Thymus (tissue), 11 donors: ENCODE measurements around the gene NOX1. TPM values are rescaled to one million over a fixed set of nuclear protein-coding genes. Genes with fewer than 3 reads are reported as not detected.

Experiments used
- DNase-seq, 9 donors: peaks; one replicate each; pipeline ENCODE4 v3.0.0-alpha.2; 2013; ENCODE audit warnings: low spot score in 9 of 9, low read depth in 6 of 9, missing footprints in 1 of 9
- H3K27ac ChIP-seq, 2 donors: one replicate each; pipeline ENCODE4 v1.5.1; 2013; ENCODE audit warnings: control low read depth in 1 of 2, low read depth in 1 of 2, low read length in 1 of 2, mild to moderate bottlenecking in 1 of 2, moderate library complexity in 1 of 2
- H3K27me3 ChIP-seq, 2 donors: one replicate each; pipeline ENCODE4 v1.5.1; 2013; ENCODE audit warnings: low read length in 1 of 2; ENCODE audit not compliant: control insufficient read depth in 2 of 2, insufficient read depth in 1 of 2
- H3K36me3 ChIP-seq, 2 donors: one replicate each; pipeline ENCODE4 v1.5.1; 2013; ENCODE audit warnings: low read length in 1 of 2, mild to moderate bottlenecking in 1 of 2, moderate library complexity in 1 of 2; ENCODE audit not compliant: control insufficient read depth in 2 of 2, insufficient read depth in 2 of 2
- H3K4me1 ChIP-seq, 2 donors: one replicate each; pipeline ENCODE4 v1.5.1; 2013; ENCODE audit warnings: low read length in 2 of 2; ENCODE audit not compliant: control insufficient read depth in 2 of 2, insufficient read depth in 2 of 2
- H3K4me3 ChIP-seq, 2 donors: one replicate each; pipeline ENCODE4 v1.5.1; 2013; ENCODE audit warnings: low read length in 2 of 2, control low read depth in 1 of 2, mild to moderate bottlenecking in 1 of 2
- H3K9me3 ChIP-seq, 2 donors: one replicate each; pipeline ENCODE4 v1.5.1; 2013; ENCODE audit warnings: low read length in 1 of 2, mild to moderate bottlenecking in 1 of 2; ENCODE audit not compliant: control insufficient read depth in 2 of 2, insufficient read depth in 1 of 2
- WGBS: extraction: QIAGEN DNeasy Blood & Tissue Kit; methylation state at CpG from one replicate; pipeline ENCODE4 v1.1.7; 2013; 5-methylcytosine and 5-hydroxymethylcytosine counted together
- polyA plus RNA-seq: library from polyadenylated mRNA; stranded (reverse); fragments of 200-250 nt; gene quantifications from one replicate; pipeline ENCODE4 v1.2.3, GENCODE V29; 2013
- total RNA-seq: library from RNA; stranded (reverse); fragments of 120-200 nt; gene quantifications from one replicate; pipeline ENCODE4 v1.2.4, GENCODE V29; 2013
- donor health status: healthy.

Gene NOX1
- total and polyA plus RNA-seq, 2 donors = 0.33 to 1.4 TPM

DNA sequence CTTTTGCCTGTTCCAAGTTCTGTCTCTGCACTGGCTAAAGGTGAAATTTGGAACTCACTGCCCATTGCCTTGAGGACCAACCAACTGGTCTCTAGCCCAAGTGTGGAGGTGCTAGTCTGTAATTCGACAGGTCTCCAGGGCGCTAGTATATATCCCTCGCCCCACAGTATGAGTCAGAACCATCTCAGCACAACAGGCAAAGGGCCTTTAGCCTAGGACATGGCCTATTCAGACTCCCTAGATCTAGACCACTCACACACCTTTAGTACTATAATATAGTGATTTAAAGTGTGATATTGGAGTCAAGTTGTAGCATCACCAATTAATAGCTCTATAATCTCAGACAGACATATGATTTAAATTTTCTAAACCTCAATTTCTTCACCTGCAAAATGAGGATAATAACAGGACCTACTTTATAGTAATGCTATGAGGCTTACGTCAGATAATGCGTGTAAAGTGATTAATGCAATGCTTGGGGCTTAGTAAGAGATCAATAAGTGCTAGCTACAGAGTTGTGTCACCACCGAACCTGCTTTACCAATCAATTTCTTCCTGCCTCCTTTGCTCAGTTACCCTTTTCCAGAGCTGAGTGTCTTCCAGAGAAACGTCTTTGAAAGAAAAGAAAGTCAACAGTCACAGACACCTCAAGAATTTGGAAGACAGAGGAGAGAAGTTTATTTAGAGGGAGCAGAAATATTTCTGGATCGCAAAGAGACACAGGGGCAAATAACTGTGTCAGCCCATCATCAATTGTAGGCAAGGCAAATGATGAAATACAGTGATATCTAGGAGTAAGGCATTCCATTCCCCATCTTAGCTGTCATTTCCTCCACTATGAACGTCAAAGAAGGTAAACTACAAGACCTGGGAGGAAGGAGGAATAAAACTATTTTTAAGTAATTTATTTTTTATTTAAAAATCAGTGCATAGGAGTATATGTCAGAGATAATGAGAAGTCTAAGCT is 2.3 kb downstream of the NOX1 start:
- Histone ChIP-seq H3K27me3 (no peaks in the 10 kb centered on the region), H3K9me3 (no peaks in the 10 kb centered on the region), H3K4me1 (no peaks in the 10 kb centered on the region), H3K27ac (no peak overlapping the region), H3K4me3 (no peak overlapping the region), H3K36me3 (no peaks in the 10 kb centered on the region)
- 94% methylated on average over 9 of the region's 9 CpGs for WGBS
- no peak for DNase-seq

DNA sequence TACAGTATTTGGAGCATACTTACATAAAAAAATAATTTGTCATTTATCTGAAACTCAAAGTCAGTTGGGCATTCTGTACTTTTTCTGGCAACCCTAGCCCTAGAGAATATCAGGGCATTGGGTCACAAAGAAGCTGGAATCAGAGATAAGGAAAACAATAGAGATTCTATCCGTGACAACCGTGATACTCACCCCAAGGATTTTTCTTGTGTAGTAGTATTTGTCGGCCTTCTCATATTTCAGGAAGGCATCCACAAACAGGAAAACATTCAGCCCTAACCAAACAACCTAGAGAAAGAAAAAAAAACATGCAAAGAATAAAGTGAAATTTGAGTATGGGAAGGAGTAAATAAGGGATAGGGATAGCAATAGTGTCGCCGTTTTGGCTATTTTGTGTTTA is 3.6 kb downstream of the NOX1 start:
- Histone ChIP-seq H3K27me3 (no peaks in the 10 kb centered on the region), H3K9me3 (no peaks in the 10 kb centered on the region), H3K27ac (no peak overlapping the region), H3K4me1 (no peaks in the 10 kb centered on the region), H3K4me3 (no peak overlapping the region), H3K36me3 (no peaks in the 10 kb centered on the region)
- 96% methylated on average over 5 of the region's 5 CpGs for WGBS
- no peak for DNase-seq

GRCh38 chrX:100868273-100868672 is 5.9 kb downstream of the NOX1 start:
- no peaks in the 10 kb centered on the region for H3K4me1 ChIP-seq
- 93% methylated on average over 2 of the region's 2 CpGs for WGBS
- H3K9me3 ChIP-seq = no peaks in the 10 kb centered on the region
- H3K27ac ChIP-seq = no peak overlapping the region
- H3K36me3 ChIP-seq = no peaks in the 10 kb centered on the region
- H3K27me3 ChIP-seq = no peaks in the 10 kb centered on the region
- H3K4me3 ChIP-seq = no peak overlapping the region
- no peak for DNase-seq

DNA sequence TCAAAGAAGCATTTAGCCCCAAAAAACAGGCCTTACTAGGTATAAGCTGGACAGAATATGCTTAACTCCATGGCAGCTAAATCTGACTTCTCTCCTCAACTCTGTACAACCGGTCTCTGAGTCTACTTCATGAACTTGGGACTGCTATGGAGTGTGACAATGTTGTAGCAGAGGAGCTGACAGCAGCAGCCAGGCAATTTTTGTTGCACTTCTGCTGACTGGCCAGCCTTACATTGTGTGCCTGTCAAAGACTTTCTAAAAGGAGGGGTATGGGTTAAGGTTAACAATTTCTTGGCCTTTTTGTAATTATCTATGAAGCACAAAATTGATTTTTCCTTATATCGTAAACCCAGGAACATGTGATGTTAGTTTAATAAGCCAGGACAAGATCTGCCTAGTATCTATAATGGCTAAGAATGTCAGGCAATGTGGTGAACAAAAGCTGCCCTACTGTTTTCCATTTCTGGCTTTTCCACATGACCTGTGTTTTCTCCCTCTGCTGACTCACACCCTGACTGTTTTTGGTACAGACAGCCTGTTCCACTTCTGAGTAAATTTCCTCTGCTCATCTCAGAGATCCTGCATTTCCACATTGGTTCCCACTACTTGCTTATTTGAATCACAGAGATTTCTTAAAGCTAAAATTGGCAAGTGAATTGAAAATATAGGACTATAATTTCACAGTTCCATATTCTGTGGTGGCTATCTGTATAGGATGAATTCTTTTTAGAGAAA is 9.3 kb downstream of the NOX1 start:
- Histone ChIP-seq H3K4me1 (no peaks in the 10 kb centered on the region), H3K27me3 (no peaks in the 10 kb centered on the region), H3K4me3 (no peak overlapping the region), H3K36me3 (no peaks in the 10 kb centered on the region), H3K27ac (no peak overlapping the region), H3K9me3 (no peaks in the 10 kb centered on the region)
- WGBS = 98% methylated on average over 2 of the region's 2 CpGs
- no peak for DNase-seq

DNA sequence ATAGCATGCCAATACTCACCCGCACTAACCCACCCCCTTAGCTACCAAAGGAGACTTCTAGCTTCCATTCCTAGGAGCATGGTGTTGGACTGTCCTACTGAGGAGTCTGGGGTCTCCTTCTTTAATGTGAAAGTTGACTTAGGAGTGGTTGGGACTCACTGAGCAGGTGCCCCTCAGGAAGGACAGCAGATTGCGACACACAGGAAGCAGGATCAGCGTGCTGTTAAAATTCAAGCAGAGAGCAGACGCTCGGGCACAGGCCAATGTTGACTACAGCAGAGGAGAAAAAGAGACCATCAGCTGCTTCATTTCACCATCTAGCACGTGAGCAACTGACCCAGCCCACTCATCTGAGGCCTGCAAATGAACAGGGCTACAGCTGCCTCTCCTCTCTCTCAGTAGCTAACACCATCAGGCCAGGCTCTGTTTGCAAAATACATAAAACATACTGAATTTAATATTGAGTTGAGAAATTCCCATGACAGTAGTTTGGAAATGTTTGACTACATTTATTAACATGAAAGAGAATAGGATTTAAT is 10.8 kb downstream of the NOX1 start:
- Histone ChIP-seq H3K4me1 (no peaks in the 10 kb centered on the region), H3K4me3 (no peak overlapping the region), H3K27ac (no peak overlapping the region), H3K9me3 (no peaks in the 10 kb centered on the region), H3K36me3 (no peaks in the 10 kb centered on the region), H3K27me3 (no peaks in the 10 kb centered on the region)
- DNase-seq = no peak
- WGBS = 66% methylated on average over 6 of the region's 6 CpGs

DNA sequence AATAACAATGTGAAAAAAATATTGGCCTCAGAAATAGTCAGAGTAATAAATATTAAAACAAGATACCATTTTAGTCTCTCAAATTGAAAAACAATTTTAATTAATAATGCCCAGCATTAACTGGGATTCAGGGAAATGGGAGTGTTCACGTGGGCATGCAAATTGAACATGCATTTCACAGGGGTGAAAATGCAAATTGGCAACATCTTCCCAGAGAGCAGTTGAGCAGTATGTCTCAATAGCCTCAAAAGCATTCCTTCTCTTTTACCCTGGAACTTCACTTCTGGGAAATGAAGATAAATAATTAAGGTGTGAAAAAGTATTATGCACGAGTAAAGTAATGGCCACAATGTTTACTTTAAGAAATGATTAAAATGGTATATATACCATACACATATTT is 21.3 kb downstream of the NOX1 start:
- 92% methylated on average over 2 of the region's 2 CpGs for WGBS

GRCh38 chrX:100850317-100850716 is 23.8 kb downstream of the NOX1 start:
- no peaks in the 10 kb centered on the region for H3K27me3 ChIP-seq
- DNase-seq = no peak
- no peak overlapping the region for H3K27ac ChIP-seq
- 92% methylated on average over 4 of the region's 4 CpGs for WGBS
- no peaks in the 10 kb centered on the region for H3K9me3 ChIP-seq
- H3K4me1 ChIP-seq = no peaks in the 10 kb centered on the region
- H3K36me3 ChIP-seq = no peaks in the 10 kb centered on the region
- no peak overlapping the region for H3K4me3 ChIP-seq

More for the DNA sequence above, 21.3 kb downstream of the NOX1 start:
- H3K27me3 ChIP-seq = no peaks in the 10 kb centered on the region
- H3K9me3 ChIP-seq = no peaks in the 10 kb centered on the region
- DNase-seq = no peak
- H3K4me1 ChIP-seq = no peaks in the 10 kb centered on the region
- H3K36me3 ChIP-seq = no peaks in the 10 kb centered on the region
- H3K27ac ChIP-seq = no peak overlapping the region
- no peak overlapping the region for H3K4me3 ChIP-seq

DNA sequence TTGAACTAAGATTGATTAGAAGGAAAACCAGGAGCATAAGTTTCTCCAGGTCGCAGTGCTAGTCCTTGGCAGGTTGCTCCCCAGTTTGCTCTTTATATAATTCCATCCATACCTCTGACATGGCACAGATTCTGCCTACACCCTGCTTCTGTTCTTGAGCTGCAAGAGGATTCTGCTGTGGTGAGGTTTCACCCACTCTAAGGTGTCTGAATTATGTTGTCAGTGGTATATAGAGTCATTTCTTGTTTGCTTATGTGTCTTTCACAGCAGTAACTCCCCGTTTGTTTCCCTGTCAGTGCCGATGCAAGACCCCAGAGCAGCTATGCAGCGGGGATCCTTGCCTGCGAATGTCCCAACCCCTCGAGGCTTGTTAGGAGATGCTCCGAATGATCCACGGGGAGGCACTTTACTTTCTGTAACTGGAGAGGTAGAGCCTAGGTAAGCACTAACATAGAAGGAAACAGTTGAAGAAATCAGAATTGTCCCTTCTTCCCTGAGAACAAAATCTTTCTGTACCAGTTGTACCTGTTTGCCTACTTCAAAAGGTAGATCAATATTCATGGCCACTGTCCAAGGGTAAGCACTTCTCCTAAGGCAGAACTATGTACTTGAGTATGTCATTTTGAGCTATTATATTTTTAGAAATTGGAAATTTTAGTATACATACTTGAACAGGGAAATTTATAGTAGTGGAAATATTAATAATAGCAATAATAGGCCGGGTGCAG is 42.8 kb downstream of the NOX1 start:
- no peaks in the 10 kb centered on the region for H3K27me3 ChIP-seq
- no peak overlapping the region for H3K4me3 ChIP-seq
- no peaks in the 10 kb centered on the region for H3K9me3 ChIP-seq
- H3K27ac ChIP-seq = no peak overlapping the region
- DNase-seq = no peak
- 99% methylated on average over 9 of the region's 9 CpGs for WGBS
- H3K4me1 ChIP-seq = no peaks in the 10 kb centered on the region
- H3K36me3 ChIP-seq = peaks cover 17 to 36% of the 10 kb centered on the region in 2 donors
